ENCODE measurements around the gene RNF113A.
"Not testable (repeated sequence)": the region's sequence is repeated elsewhere in the genome, so short reads cannot be mapped to it uniquely, and the experiment has no call there.

The RNF113A gene

DNA sequence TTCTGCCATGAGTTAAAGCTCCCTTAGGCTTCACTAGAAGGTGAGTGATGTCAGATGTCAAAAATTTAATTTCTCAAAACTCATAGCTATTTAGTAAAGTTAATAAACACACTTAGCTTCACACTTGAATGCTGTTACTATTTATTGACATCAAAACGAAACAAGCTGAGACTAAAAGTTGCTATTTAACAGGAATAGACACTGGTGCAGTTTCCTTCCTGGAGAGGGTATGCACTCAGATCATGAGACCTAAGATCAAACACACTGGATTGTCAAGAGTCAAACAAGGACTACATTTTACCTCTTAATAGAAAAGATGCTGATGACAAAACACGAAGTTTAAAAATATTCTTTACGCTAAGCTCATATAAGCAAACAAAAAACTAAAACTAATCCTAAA is 37.6 kb downstream of the RNF113A start:
- no peak for DNase-seq (ENCODE audit: low read depth)

DNA sequence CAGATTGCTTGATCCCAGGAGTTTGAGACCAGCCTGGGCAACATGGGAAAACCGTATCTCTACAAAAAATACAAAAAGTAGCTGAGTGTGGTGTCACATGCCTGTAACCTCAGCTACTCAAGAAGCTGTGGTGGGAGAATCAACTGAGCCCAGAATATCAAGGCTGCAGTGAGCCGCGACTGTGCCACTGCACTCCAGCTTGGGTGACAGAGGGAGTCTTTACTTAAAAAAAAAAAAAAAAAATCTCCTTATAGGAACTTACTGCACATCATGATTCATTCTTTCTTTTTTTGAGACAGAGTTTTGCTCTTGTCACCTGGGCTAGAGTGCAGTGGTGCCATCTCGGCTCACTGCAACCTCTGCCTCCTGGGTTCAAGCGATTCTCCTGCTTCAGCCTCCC is 43.1 kb downstream of the RNF113A start:
- no peak for DNase-seq (ENCODE audit: low read depth)

DNA sequence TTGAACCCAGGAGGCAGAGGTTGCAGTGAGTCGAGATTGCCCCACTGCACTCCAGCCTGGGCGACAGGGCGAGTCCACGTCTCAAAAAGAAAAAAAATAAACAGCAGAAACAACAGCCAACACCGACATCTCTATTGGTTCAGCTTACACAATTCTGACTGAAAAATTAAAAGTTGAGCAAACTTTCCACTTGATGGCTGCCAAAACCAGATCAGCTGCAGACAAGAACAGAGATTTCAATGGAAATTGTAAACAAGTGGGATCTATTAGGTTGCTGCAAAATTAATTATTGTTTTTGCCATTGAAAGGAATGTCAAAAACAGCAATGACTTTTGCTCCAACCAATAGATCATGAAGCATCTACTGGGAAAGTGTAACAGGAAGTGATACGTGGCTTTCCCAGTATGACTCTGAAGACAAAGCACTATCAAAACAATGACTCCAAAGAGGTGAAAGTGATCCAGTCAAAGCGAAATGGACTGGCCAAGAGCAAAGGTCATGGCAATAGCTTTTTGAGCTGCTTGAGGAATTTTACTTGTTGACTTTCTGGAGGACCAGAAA is 45.1 kb downstream of the RNF113A start:
- no peak for DNase-seq (ENCODE audit: low read depth)

DNA sequence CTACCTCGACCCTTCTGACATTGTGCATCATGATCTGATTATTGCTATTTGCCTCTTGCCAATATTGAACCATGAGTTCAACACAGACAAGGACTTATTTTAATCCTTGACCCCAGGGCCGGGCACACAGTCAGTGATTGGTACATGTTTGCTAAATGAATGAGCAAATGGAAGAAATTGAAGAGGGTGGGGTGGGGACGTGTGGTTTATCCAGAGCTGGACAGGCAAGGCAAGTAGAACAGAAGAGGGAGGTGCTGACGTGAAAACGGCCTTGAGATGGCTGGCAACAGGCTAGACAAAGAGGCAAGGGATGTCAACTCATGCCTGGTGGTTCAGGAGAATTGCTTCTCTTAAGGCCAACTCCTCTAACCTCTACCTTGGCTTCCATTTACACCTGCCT is 47.3 kb downstream of the RNF113A start:
- not testable (repeated sequence) for DNase-seq (ENCODE audit: low read depth)

DNA sequence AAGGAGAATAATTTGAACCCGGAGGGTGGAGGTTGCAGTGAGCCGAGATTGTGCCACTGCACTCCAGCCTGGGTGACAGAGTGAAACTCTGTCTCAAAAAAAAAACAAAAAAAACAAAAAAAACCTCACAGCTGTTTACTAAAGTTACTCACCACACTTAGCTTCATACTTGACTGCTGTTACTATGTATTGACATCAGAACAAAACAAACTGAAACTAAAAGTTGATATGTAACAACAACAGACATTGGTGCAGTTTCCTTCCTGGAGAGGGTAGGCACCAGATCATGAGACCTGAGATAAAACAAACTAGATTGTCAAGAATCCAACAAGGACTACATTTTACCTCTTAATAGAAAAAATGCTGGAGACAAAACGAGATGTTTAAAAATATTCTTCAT is 49.8 kb downstream of the RNF113A start:
- not testable (repeated sequence) for DNase-seq (ENCODE audit: low read depth)
